WTC11 (cell line): Measurements from ENCODE around the gene CACNA1B. TPM values are rescaled to one million over a fixed set of nuclear protein-coding genes. Genes with fewer than 3 reads are reported as not detected.
"Not testable (repeated sequence)": the region's sequence is repeated elsewhere in the genome, so short reads cannot be mapped to it uniquely, and the experiment has no call there.

Source experiments
- ATAC-seq: fragments of 200-7000 bp; cut with Tn5 transposase; 2 replicates; pipeline ENCODE4 v1.10.0; 2021; ENCODE audit warnings: mild to moderate bottlenecking, moderate library complexity
- CTCF ChIA-PET: fragments of 300-600 bp; sonication (Branson Sonifier 250); formaldehyde crosslinking; loops from one replicate; lab custom pipeline; 2021; ENCODE audit warnings: antibody characterized with exemption; lab: Charles Lee
- POLR2A ChIA-PET: fragments of 350-600 bp; sonication (Branson Sonifier 250); formaldehyde crosslinking; loops from one replicate; lab custom pipeline; 2021; ENCODE audit warnings: antibody characterized with exemption; lab: Charles Lee
- DNase-seq: peaks from one replicate; pipeline ENCODE4 v3.0.0; 2021; ENCODE audit warnings: low spot score
- H3K27ac Mint-ChIP-seq: 2 replicates; pipeline ENCODE4 v1.8.0; 2021; ENCODE audit warnings: mixed read lengths
- H3K27me3 Mint-ChIP-seq: 2 replicates; pipeline ENCODE4 v1.8.0; 2021; ENCODE audit warnings: low read depth, mild to moderate bottlenecking, moderate library complexity, mixed read lengths
- H3K36me3 Mint-ChIP-seq: 2 replicates; pipeline ENCODE4 v1.8.0; 2021; ENCODE audit warnings: mixed read lengths
- H3K4me1 Mint-ChIP-seq: 2 replicates; pipeline ENCODE4 v1.8.0; 2022; ENCODE audit warnings: mixed read lengths
- H3K4me3 Mint-ChIP-seq: 2 replicates; pipeline ENCODE4 v1.8.0; 2021; ENCODE audit warnings: mild to moderate bottlenecking, moderate library complexity, mixed read lengths
- H3K9me3 Mint-ChIP-seq: 2 replicates; pipeline ENCODE4 v1.8.0; 2021; ENCODE audit warnings: mixed read lengths
- ATF2 ChIP-seq: sonication (generic); formaldehyde crosslinking; IDR thresholded peaks from 2 replicates; pipeline ENCODE4 v1.8.1; 2022; ENCODE audit warnings: low read depth, missing genetic modification reagents, borderline replicate concordance
- ATF3 ChIP-seq: sonication (generic); formaldehyde crosslinking; conservative IDR thresholded peaks from 2 replicates; pipeline ENCODE4 v1.8.1; 2022; ENCODE audit warnings: mild to moderate bottlenecking, missing genetic modification reagents
- ATF6 ChIP-seq: sonication (generic); formaldehyde crosslinking; IDR thresholded peaks from 2 replicates; pipeline ENCODE4 v1.8.1; 2023; ENCODE audit warnings: mild to moderate bottlenecking, missing genetic modification reagents
- CDX4 ChIP-seq: fragments of 250-450 bp; sonication (Bioruptor Pico); IDR thresholded peaks from 2 replicates; pipeline ENCODE4 v1.9.0; 2021; ENCODE audit warnings: moderate library complexity, mild to moderate bottlenecking, inconsistent platforms, borderline replicate concordance
- CREB1 ChIP-seq: sonication (generic); formaldehyde crosslinking; IDR thresholded peaks from 2 replicates; pipeline ENCODE4 v1.8.0; 2023; ENCODE audit warnings: mild to moderate bottlenecking, missing genetic modification reagents
- CTCF ChIP-seq: fragments of 200-600 bp; IDR thresholded peaks from 2 replicates; pipeline ENCODE4 v1.8.0; 2022; ENCODE audit warnings: antibody characterized with exemption
- E2F1 ChIP-seq: sonication (generic); formaldehyde crosslinking; IDR thresholded peaks from 2 replicates; pipeline ENCODE4 v1.8.0; 2022; ENCODE audit warnings: mild to moderate bottlenecking, missing genetic modification reagents
- E2F5 ChIP-seq: sonication (generic); formaldehyde crosslinking; IDR thresholded peaks from 2 replicates; pipeline ENCODE4 v1.8.1; 2022; ENCODE audit warnings: mild to moderate bottlenecking, moderate library complexity, missing genetic modification reagents
- EMX1 ChIP-seq: fragments of 250-450 bp; sonication (Bioruptor Pico); IDR thresholded peaks from 2 replicates; pipeline ENCODE4 v1.8.0; 2021; ENCODE audit warnings: mild to moderate bottlenecking
- ETV6 ChIP-seq: sonication (generic); formaldehyde crosslinking; IDR thresholded peaks from 2 replicates; pipeline ENCODE4 v1.8.1; 2022; ENCODE audit warnings: mild to moderate bottlenecking, missing genetic modification reagents
- FOXK1 ChIP-seq: sonication (generic); formaldehyde crosslinking; IDR thresholded peaks from 2 replicates; pipeline ENCODE4 v1.8.0; 2022; ENCODE audit warnings: mild to moderate bottlenecking, moderate library complexity, missing genetic modification reagents
- FOXP4 ChIP-seq: sonication (generic); formaldehyde crosslinking; IDR thresholded peaks from 2 replicates; pipeline ENCODE4 v1.8.0; 2022; ENCODE audit warnings: mild to moderate bottlenecking, missing genetic modification reagents
- HMGA2 ChIP-seq: fragments of 250-450 bp; sonication (Bioruptor Pico); IDR thresholded peaks from 2 replicates; pipeline ENCODE4 v1.4.0; 2021; ENCODE audit warnings: mild to moderate bottlenecking, moderate library complexity
- IRF1 ChIP-seq: sonication (generic); formaldehyde crosslinking; IDR thresholded peaks from 2 replicates; pipeline ENCODE4 v1.8.0; 2023; ENCODE audit warnings: missing genetic modification reagents
- NR3C1 ChIP-seq: sonication (generic); formaldehyde crosslinking; conservative IDR thresholded peaks from 2 replicates; pipeline ENCODE4 v1.8.1; 2023; ENCODE audit warnings: low read depth, mild to moderate bottlenecking, missing genetic modification reagents
- TCF7 ChIP-seq: sonication (generic); formaldehyde crosslinking; IDR thresholded peaks from 2 replicates; pipeline ENCODE4 v1.8.0; 2022; ENCODE audit warnings: mild to moderate bottlenecking, low read depth, missing genetic modification reagents, moderate library complexity
- USF2 ChIP-seq: sonication (generic); formaldehyde crosslinking; IDR thresholded peaks from 2 replicates; pipeline ENCODE4 v1.8.1; 2023; ENCODE audit warnings: mild to moderate bottlenecking, missing genetic modification reagents, moderate library complexity
- ZNF121 ChIP-seq: sonication (generic); formaldehyde crosslinking; IDR thresholded peaks from 2 replicates; pipeline ENCODE4 v1.8.0; 2023; ENCODE audit warnings: missing genetic modification reagents
- ZNF423 ChIP-seq: fragments of 250-450 bp; sonication (Bioruptor Pico); IDR thresholded peaks from 2 replicates; pipeline ENCODE4 v2.1.2; 2022; ENCODE audit warnings: mild to moderate bottlenecking, moderate library complexity
- total RNA-seq: library from RNA; stranded (reverse); gene quantifications from 3 replicates; pipeline ENCODE4 v1.2.3, GENCODE V29; 2021

The CACNA1B gene
- total RNA-seq, 1 experiment from 2014 or later, result 8.4 TPM

- TF ChIP-seq CTCF, result no peak
- TF ChIP-seq E2F1 (CRISPR knock-in tag), result no peak
- no peak for TF ChIP-seq E2F5 (CRISPR knock-in tag)
- no peak for TF ChIP-seq FOXK1 (CRISPR knock-in tag)
- no peak for TF ChIP-seq ZNF423
- TF ChIP-seq ATF2 (CRISPR knock-in tag), result no peak
- no peak for TF ChIP-seq ETV6 (CRISPR knock-in tag)
- TF ChIP-seq FOXP4 (CRISPR knock-in tag), result no peak
- no peak for TF ChIP-seq IRF1 (CRISPR knock-in tag)
- no peak for TF ChIP-seq ZNF121 (CRISPR knock-in tag)
- no peak for TF ChIP-seq ATF3 (CRISPR knock-in tag)
These were observed 228.3 kb downstream of the CACNA1B start (continued) for GRCh38 chr9:138105561-138106505.

GRCh38 chr9:138107039-138107438 lies 229.5 kb downstream of the CACNA1B start:
- CTCF ChIA-PET, POLR2A ChIA-PET, H3K36me3 Mint-ChIP-seq, ATAC-seq, H3K4me1 Mint-ChIP-seq, H3K4me3 Mint-ChIP-seq, H3K27ac Mint-ChIP-seq, H3K27me3 Mint-ChIP-seq, DNase-seq: not testable (repeated sequence)
- H3K9me3 Mint-ChIP-seq, result peaks cover 11% of the 10 kb centered on the region

- H3K9me3 Mint-ChIP-seq, result peaks cover 25% of the 10 kb centered on the region
- CTCF ChIA-PET, result no interaction called here
- peaks cover 11% of the 10 kb centered on the region for H3K27me3 Mint-ChIP-seq
- peaks cover 27% of the 10 kb centered on the region for H3K36me3 Mint-ChIP-seq
- DNase-seq, result no peak
- H3K27ac Mint-ChIP-seq, result no peak overlapping the region
- no peaks in the 10 kb centered on the region for H3K4me1 Mint-ChIP-seq
- POLR2A ChIA-PET, result no interaction called here
- no peak overlapping the region for H3K4me3 Mint-ChIP-seq
- ATAC-seq, result no peak
- no peak for TF ChIP-seq HMGA2 (CRISPR knock-in tag)
- TF ChIP-seq ATF6 (CRISPR knock-in tag), result no peak
- no peak for TF ChIP-seq NR3C1 (CRISPR knock-in tag)
- no peak for TF ChIP-seq TCF7 (CRISPR knock-in tag)
- no peak for TF ChIP-seq CDX4 (CRISPR knock-in tag)
- no peak for TF ChIP-seq CREB1 (CRISPR knock-in tag)
- TF ChIP-seq ETV6 (CRISPR knock-in tag), result no peak
- TF ChIP-seq USF2 (CRISPR knock-in tag), result no peak
- TF ChIP-seq EMX1 (CRISPR knock-in tag), result no peak
These were observed 234.0 kb downstream of the CACNA1B start for GRCh38 chr9:138111607-138112006.
